Measurements from ENCODE around the gene SULF2.
"Not testable (repeated sequence)": the region's sequence is repeated elsewhere in the genome, so short reads cannot be mapped to it uniquely, and the experiment has no call there.

The SULF2 gene

GRCh38 chr20:47795214-47795907 lies 10.1 kb upstream of the SULF2 start:
- no peak for TF ChIP-seq CTCF (IDR thresholded peaks at IDR 0.05; ENCODE audit: low read depth, low read length)
- Histone ChIP-seq H3K27ac (no peak overlapping the region), H3K4me3 (ENCODE audit: low read depth, low read length) (no peak overlapping the region), H3K27me3 (ENCODE audit: insufficient read depth, low read depth, severe bottlenecking) (no peaks in the 10 kb centered on the region), H3K36me3 (no peaks in the 10 kb centered on the region), H3K9me3 (ENCODE audit: severe bottlenecking) (no peaks in the 10 kb centered on the region)
- DNase-seq = no peak

GRCh38 chr20:47794264-47794663 lies 9.0 kb upstream of the SULF2 start:
- H3K36me3 ChIP-seq; H3K9me3 ChIP-seq (ENCODE audit: severe bottlenecking); DNase-seq; H3K27me3 ChIP-seq (ENCODE audit: insufficient read depth, low read depth, severe bottlenecking); H3K27ac ChIP-seq; H3K4me3 ChIP-seq (ENCODE audit: low read depth, low read length): not testable (repeated sequence)

- no peaks in the 10 kb centered on the region for H3K9me3 ChIP-seq (ENCODE audit: severe bottlenecking)
- TF ChIP-seq CTCF (IDR thresholded peaks at IDR 0.05; ENCODE audit: low read depth, low read length) = no peak
- no peak overlapping the region for H3K27ac ChIP-seq
- no peaks in the 10 kb centered on the region for H3K27me3 ChIP-seq (ENCODE audit: insufficient read depth, low read depth, severe bottlenecking)
- DNase-seq = no peak
- H3K4me3 ChIP-seq (ENCODE audit: low read depth, low read length) = no peak overlapping the region
- H3K36me3 ChIP-seq = no peaks in the 10 kb centered on the region
These were observed 6.8 kb upstream of the SULF2 start for GRCh38 chr20:47792021-47792618.

GRCh38 chr20:47791084-47791599 lies 5.9 kb upstream of the SULF2 start:
- TF ChIP-seq CTCF (IDR thresholded peaks at IDR 0.05; ENCODE audit: low read depth, low read length) = no peak
- Histone ChIP-seq H3K36me3 (no peaks in the 10 kb centered on the region), H3K4me3 (ENCODE audit: low read depth, low read length) (no peak overlapping the region), H3K27ac (no peak overlapping the region), H3K27me3 (ENCODE audit: insufficient read depth, low read depth, severe bottlenecking) (peaks cover 1% of the 10 kb centered on the region), H3K9me3 (ENCODE audit: severe bottlenecking) (no peaks in the 10 kb centered on the region)
- no peak for DNase-seq

- Histone ChIP-seq H3K4me3 (ENCODE audit: low read depth, low read length) (no peak overlapping the region), H3K27ac (no peak overlapping the region), H3K36me3 (no peaks in the 10 kb centered on the region), H3K9me3 (ENCODE audit: severe bottlenecking) (no peaks in the 10 kb centered on the region), H3K27me3 (ENCODE audit: insufficient read depth, low read depth, severe bottlenecking) (peaks cover 4% of the 10 kb centered on the region)
- TF ChIP-seq CTCF (IDR thresholded peaks at IDR 0.05; ENCODE audit: low read depth, low read length) = no peak
- no peak for DNase-seq
These were observed 5.3 kb upstream of the SULF2 start for GRCh38 chr20:47790580-47790965.

- no peak overlapping the region for H3K4me3 ChIP-seq (ENCODE audit: low read depth, low read length)
- no peaks in the 10 kb centered on the region for H3K9me3 ChIP-seq (ENCODE audit: severe bottlenecking)
- no peak overlapping the region for H3K27ac ChIP-seq
- no peak for DNase-seq
- no peak for TF ChIP-seq CTCF (IDR thresholded peaks at IDR 0.05; ENCODE audit: low read depth, low read length)
- no peaks in the 10 kb centered on the region for H3K36me3 ChIP-seq
- H3K27me3 ChIP-seq (ENCODE audit: insufficient read depth, low read depth, severe bottlenecking) = peaks cover 4% of the 10 kb centered on the region
These were observed 4.7 kb upstream of the SULF2 start for GRCh38 chr20:47789764-47790579.
